22Rv1 (cell line): ENCODE measurements around the gene AKIRIN2.

Source experiments
- H3K27ac ChIP-seq: fragments of 450-650 bp; 2 replicates; pipeline ENCODE4 v1.5.1; 2017
- CTCF ChIP-seq: fragments of 450-650 bp; IDR thresholded peaks from 2 replicates; pipeline ENCODE4 v1.5.1; 2017; ENCODE audit warnings: mild to moderate bottlenecking
- ZFX ChIP-seq: fragments of 450-650 bp; IDR thresholded peaks from 2 replicates; pipeline ENCODE4 v1.6.1; 2017; ENCODE audit warnings: antibody characterized with exemption, borderline replicate concordance

AKIRIN2 gene

GRCh38 chr6:87701676-87702588, at the start of gene AKIRIN2:
AKIRIN2 (minus strand) TSS chr6:87702233; CDS start chr6:87701684, 549 bp downstream.
- TF ChIP-seq ZFX (no peak), CTCF (no peak)
- peak within 1 kb of the TSS; percentile 90 for H3K27ac ChIP-seq

GRCh38 chr6:87747646-87748045, 45.6 kb upstream of the AKIRIN2 start:
- no peak for TF ChIP-seq ZFX
- TF ChIP-seq CTCF = no peak
- H3K27ac ChIP-seq = no peak overlapping the region

- no peak overlapping the region for H3K27ac ChIP-seq
- TF ChIP-seq ZFX (no peak), CTCF (no peak)
Measured at GRCh38 chr6:87745966-87746721, 44.1 kb upstream of the AKIRIN2 start.

- no peak overlapping the region for H3K27ac ChIP-seq
- TF ChIP-seq CTCF (no peak), ZFX (no peak)
Measured at GRCh38 chr6:87743454-87743853, 41.4 kb upstream of the AKIRIN2 start.

GRCh38 chr6:87742106-87742505, 40.1 kb upstream of the AKIRIN2 start:
- no peak overlapping the region for H3K27ac ChIP-seq

GRCh38 chr6:87741001-87741650, 39.1 kb upstream of the AKIRIN2 start:
- TF ChIP-seq CTCF = no peak
- TF ChIP-seq ZFX = no peak
- no peak overlapping the region for H3K27ac ChIP-seq

More at GRCh38 chr6:87742106-87742505, 40.1 kb upstream of the AKIRIN2 start:
- no peak for TF ChIP-seq CTCF
- no peak for TF ChIP-seq ZFX
